Measurements from ENCODE around the gene SORCS2.

DNA sequence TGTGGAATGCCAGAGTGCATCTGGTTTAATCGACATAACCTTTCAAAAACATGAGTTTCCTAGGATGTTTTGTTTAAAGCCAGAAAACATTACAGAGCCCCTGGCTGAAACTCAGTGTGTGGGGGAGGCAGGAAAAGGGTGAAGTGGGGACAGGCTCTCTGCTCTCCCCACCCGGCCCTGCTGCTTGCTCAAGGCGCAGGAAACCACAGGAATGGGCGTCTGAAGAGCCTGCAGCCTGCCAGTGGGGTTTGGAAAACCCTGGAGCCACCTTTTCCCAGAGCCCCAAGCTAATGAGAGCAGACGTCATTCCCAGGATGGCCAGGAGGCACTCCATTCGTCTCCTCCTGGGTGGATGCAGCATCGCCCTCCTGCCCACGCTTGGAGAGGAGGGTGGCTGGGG, 506.7 kb downstream of the SORCS2 start:
- TF ChIP-seq GATA2 (IDR thresholded peaks at IDR 0.05; ENCODE audit: low read depth, low read length) (no peak), GATA3 (IDR thresholded peaks at IDR 0.05; ENCODE audit: low read depth, low read length) (no peak)

Measured in SH-SY5Y (cell line).